ENCODE results near the gene RAB38. TPM values are rescaled to one million over a fixed set of nuclear protein-coding genes. Genes with fewer than 3 reads are reported as not detected.

The RAB38 gene
- total and polyA plus RNA-seq, 2 donors (not counting 1 experiment from before 2014, with no cell fraction given) = not detected

DNA sequence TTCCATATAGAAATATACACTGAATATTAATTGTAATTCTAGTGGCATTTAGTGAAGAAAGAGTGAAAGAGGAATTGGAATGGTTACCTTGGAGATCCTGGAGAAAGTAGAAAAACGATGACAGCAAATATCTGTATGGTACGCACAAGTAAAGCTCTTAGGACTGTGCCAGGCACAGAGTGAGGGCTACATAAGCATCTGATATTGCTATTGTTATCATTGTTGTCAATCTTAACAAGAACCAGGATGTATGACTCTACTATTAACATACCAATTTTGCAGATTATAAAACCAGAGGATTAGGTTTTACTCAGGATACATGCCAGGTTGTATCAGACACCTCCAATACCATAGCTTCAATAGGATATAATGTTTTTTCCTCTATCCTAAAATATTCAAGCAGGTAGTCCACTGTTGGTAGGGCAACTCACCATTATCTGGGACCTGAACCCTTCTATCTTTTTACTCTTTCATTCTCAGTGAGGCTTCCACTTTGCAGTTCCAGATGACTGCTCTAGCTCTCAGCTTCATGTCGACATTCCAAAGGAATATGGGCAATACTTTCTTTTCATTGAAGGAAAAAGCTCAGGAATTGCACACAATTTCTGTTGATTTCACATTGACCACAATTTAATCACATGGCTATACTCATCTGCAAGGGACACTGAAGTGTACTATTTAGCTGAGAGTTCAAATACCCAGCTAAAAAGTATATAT lies 73.2 kb downstream of the RAB38 start:
- H3K4me3 ChIP-seq (ENCODE audit: control extremely low read depth in 1 of 5, extremely low read depth in 1 of 5, insufficient read depth in 1 of 5, low read depth in 2 of 5, low read length in 4 of 5) = no peak overlapping the region
- no peak for DNase-seq
- no peaks in the 10 kb centered on the region for H3K27me3 Mint-ChIP-seq
- no peak overlapping the region for H3K9ac ChIP-seq (ENCODE audit: low read length)
- H2AFZ ChIP-seq (ENCODE audit: insufficient read depth, low read depth, low read length, poor library complexity, severe bottlenecking) = no peak overlapping the region
- TF ChIP-seq, protein P1, sequence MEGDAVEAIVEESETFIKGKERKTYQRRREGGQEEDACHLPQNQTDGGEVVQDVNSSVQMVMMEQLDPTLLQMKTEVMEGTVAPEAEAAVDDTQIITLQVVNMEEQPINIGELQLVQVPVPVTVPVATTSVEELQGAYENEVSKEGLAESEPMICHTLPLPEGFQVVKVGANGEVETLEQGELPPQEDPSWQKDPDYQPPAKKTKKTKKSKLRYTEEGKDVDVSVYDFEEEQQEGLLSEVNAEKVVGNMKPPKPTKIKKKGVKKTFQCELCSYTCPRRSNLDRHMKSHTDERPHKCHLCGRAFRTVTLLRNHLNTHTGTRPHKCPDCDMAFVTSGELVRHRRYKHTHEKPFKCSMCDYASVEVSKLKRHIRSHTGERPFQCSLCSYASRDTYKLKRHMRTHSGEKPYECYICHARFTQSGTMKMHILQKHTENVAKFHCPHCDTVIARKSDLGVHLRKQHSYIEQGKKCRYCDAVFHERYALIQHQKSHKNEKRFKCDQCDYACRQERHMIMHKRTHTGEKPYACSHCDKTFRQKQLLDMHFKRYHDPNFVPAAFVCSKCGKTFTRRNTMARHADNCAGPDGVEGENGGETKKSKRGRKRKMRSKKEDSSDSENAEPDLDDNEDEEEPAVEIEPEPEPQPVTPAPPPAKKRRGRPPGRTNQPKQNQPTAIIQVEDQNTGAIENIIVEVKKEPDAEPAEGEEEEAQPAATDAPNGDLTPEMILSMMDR (IDR thresholded peaks at IDR 0.05) = no peak
- no peak for TF ChIP-seq EZH2 (IDR thresholded peaks at IDR 0.05; ENCODE audit: borderline replicate concordance, insufficient read depth, low read depth, low read length, poor library complexity, severe bottlenecking)
- H3K27me3 ChIP-seq (replicated peaks in 1 of 4; ENCODE audit: control extremely low read depth in 1 of 4, control insufficient read depth in 3 of 4, insufficient read depth in 4 of 4, low read length in 3 of 4) = peaks cover 0 to 4% (median 0%) of the 10 kb centered on the region in 4 experiments
- no peaks in the 10 kb centered on the region for H3K9me3 ChIP-seq (ENCODE audit: control extremely low read depth in 1 of 3, control insufficient read depth in 2 of 3, insufficient read depth in 1 of 3, low read length in 2 of 3)
- H3K36me3 ChIP-seq (replicated peaks in 1 of 2; ENCODE audit: control extremely low read depth in 1 of 2, control insufficient read depth in 1 of 2, extremely low read depth in 1 of 2, insufficient read depth in 2 of 2, low read length in 1 of 2) = no peaks in the 10 kb centered on the region
- no peak overlapping the region for H3K27ac Mint-ChIP-seq
- no peak for ATAC-seq (ENCODE audit: low read depth)
- H4K20me1 ChIP-seq (ENCODE audit: control insufficient read depth, insufficient read depth, low read length, poor library complexity, severe bottlenecking) = no peaks in the 10 kb centered on the region
- no peak overlapping the region for H3K27ac ChIP-seq (ENCODE audit: low read length in 2 of 2)
- H3K4me1 Mint-ChIP-seq = no peaks in the 10 kb centered on the region
- intact Hi-C loops (cut with micrococcal nuclease) = loop anchor here (2.0 kb wide), 1 partner anchor 441 kb away; no protein-coding TSS in a partner anchor
- H3K79me2 ChIP-seq (ENCODE audit: control insufficient read depth, insufficient read depth, low read length) = no peaks in the 10 kb centered on the region
- no peaks in the 10 kb centered on the region for H3K4me1 ChIP-seq (ENCODE audit: control insufficient read depth in 2 of 2, insufficient read depth in 2 of 2, low read length in 2 of 2)
- ChIA-PET CTCF (no interaction called here), POLR2A (no interaction called here)
- H3K4me2 ChIP-seq (replicated peaks; ENCODE audit: low read depth, low read length, poor library complexity, severe bottlenecking) = no peak overlapping the region
- no peaks in the 10 kb centered on the region for H3K9me3 Mint-ChIP-seq (ENCODE audit: insufficient read depth)
- 83% methylated on average over 3 of the region's 3 CpGs for WGBS (ENCODE audit: insufficient coverage)
- H3K4me3 Mint-ChIP-seq = no peak overlapping the region

DNA sequence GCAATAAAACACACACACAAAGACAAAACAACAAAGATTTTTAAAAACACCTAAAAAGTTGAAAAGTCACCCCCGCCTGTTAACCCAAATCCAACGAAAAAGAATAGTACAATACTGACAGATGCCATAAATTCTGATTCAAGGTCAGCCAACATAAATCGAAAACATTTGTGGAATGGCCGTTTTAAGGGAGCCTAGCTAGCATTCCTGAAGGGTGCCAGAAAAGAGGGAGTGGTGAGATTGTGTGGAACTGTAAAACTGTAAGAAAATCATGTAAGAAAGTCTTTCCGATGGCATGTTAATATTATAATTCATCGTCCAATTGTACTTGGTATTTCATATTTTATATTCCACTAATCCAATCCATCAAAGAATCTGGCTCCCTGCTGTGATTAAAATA lies 75.1 kb downstream of the RAB38 start:
- no peak overlapping the region for H3K4me3 Mint-ChIP-seq
- ATAC-seq (ENCODE audit: low read depth) (no peak), DNase-seq (no peak)
- CTCF ChIA-PET = no interaction called here
- H3K9me3 Mint-ChIP-seq (ENCODE audit: insufficient read depth) = no peaks in the 10 kb centered on the region
- Histone ChIP-seq H2AFZ (ENCODE audit: insufficient read depth, low read depth, low read length, poor library complexity, severe bottlenecking) (no peak overlapping the region), H3K9me3 (ENCODE audit: control extremely low read depth in 1 of 3, control insufficient read depth in 2 of 3, insufficient read depth in 1 of 3, low read length in 2 of 3) (no peaks in the 10 kb centered on the region), H3K36me3 (replicated peaks in 1 of 2; ENCODE audit: control extremely low read depth in 1 of 2, control insufficient read depth in 1 of 2, extremely low read depth in 1 of 2, insufficient read depth in 2 of 2, low read length in 1 of 2) (no peaks in the 10 kb centered on the region), H3K27ac (ENCODE audit: low read length in 2 of 2) (no peak overlapping the region), H3K4me2 (replicated peaks; ENCODE audit: low read depth, low read length, poor library complexity, severe bottlenecking) (no peak overlapping the region), H4K20me1 (ENCODE audit: control insufficient read depth, insufficient read depth, low read length, poor library complexity, severe bottlenecking) (no peaks in the 10 kb centered on the region), H3K27me3 (replicated peaks in 1 of 4; ENCODE audit: control extremely low read depth in 1 of 4, control insufficient read depth in 3 of 4, insufficient read depth in 4 of 4, low read length in 3 of 4) (peaks cover 0 to 4% (median 0%) of the 10 kb centered on the region in 4 experiments), H3K9ac (ENCODE audit: low read length) (no peak overlapping the region), H3K79me2 (ENCODE audit: control insufficient read depth, insufficient read depth, low read length) (no peaks in the 10 kb centered on the region), H3K4me1 (ENCODE audit: control insufficient read depth in 2 of 2, insufficient read depth in 2 of 2, low read length in 2 of 2) (no peaks in the 10 kb centered on the region), H3K4me3 (ENCODE audit: control extremely low read depth in 1 of 5, extremely low read depth in 1 of 5, insufficient read depth in 1 of 5, low read depth in 2 of 5, low read length in 4 of 5) (no peak overlapping the region)
- TF ChIP-seq EZH2 (IDR thresholded peaks at IDR 0.05; ENCODE audit: borderline replicate concordance, insufficient read depth, low read depth, low read length, poor library complexity, severe bottlenecking) = no peak
- TF ChIP-seq, protein P1 (IDR thresholded peaks at IDR 0.05) = no peak
- H3K27me3 Mint-ChIP-seq = no peaks in the 10 kb centered on the region
- H3K27ac Mint-ChIP-seq = no peak overlapping the region
- intact Hi-C loops (cut with micrococcal nuclease) = no loop called here
- POLR2A ChIA-PET = no interaction called here
- 97% methylated on average over 4 of the region's 6 CpGs for WGBS (ENCODE audit: insufficient coverage)
- H3K4me1 Mint-ChIP-seq = no peaks in the 10 kb centered on the region

All from B cell (primary cell).